ENCODE results near the gene ADAP1. TPM values are rescaled to one million over a fixed set of nuclear protein-coding genes. Genes with fewer than 3 reads are reported as not detected.

Gene ADAP1
- total RNA-seq, 1 experiment from 2014 or later = 34.0 TPM

GRCh38 chr7:889391-889790, 65.1 kb downstream of the ADAP1 start:
- Histone ChIP-seq H3K36me3 (ENCODE audit: control insufficient read depth in 1 of 2, insufficient read depth in 2 of 2, low read length in 2 of 2) (peaks cover 4 to 19% of the 10 kb centered on the region in 2 experiments; a peak in 3 of 4 replicates), H3K9me3 (ENCODE audit: control insufficient read depth in 1 of 2, insufficient read depth in 1 of 2, low read depth in 1 of 2, low read length in 2 of 2) (no peaks in the 10 kb centered on the region), H3K9ac (ENCODE audit: low read length) (no peak overlapping the region), H3K4me3 (replicated peaks in 1 of 2; ENCODE audit: low read depth in 1 of 2, low read length in 2 of 2) (no peak overlapping the region), H4K20me1 (ENCODE audit: insufficient read depth) (no peaks in the 10 kb centered on the region), H3K27ac (ENCODE audit: low read depth, low read length) (no peak overlapping the region), H3K79me2 (ENCODE audit: insufficient read depth, low read length) (peaks cover 52% of the 10 kb centered on the region), H2AFZ (ENCODE audit: low read depth, low read length, poor library complexity, severe bottlenecking) (no peak overlapping the region), H3K4me1 (ENCODE audit: control insufficient read depth in 1 of 2, insufficient read depth in 2 of 2, low read length in 2 of 2) (no peaks in the 10 kb centered on the region), H3K27me3 (ENCODE audit: insufficient read depth, low read length) (no peaks in the 10 kb centered on the region), H3K9me2 (ENCODE audit: insufficient read depth) (no peaks in the 10 kb centered on the region), H3K4me2 (ENCODE audit: low read length) (no peak overlapping the region)
- no peak for DNase-seq (ENCODE audit: low read depth, low spot score)
- TF ChIP-seq FOSL1 (IDR thresholded peaks at IDR 0.05; ENCODE audit: low read depth) = no peak
- TF ChIP-seq SRF (IDR thresholded peaks at IDR 0.05; ENCODE audit: low read depth) = no peak
- no peak for TF ChIP-seq ZFX (IDR thresholded peaks at IDR 0.05)
- no peak for TF ChIP-seq YY1 (IDR thresholded peaks at IDR 0.05; ENCODE audit: extremely low read depth, insufficient replicate concordance, low read depth, low read length)
- TF ChIP-seq RAD21 (IDR thresholded peaks at IDR 0.05; ENCODE audit: low read depth) = no peak
- no peak for TF ChIP-seq EZH2 (IDR thresholded peaks at IDR 0.05)
- TF ChIP-seq JUND (IDR thresholded peaks at IDR 0.05) = no peak
- no peak for TF ChIP-seq MAX (IDR thresholded peaks at IDR 0.05)
- TF ChIP-seq CBX3 (IDR thresholded peaks at IDR 0.05; ENCODE audit: low read depth) = no peak
- TF ChIP-seq ATF3 (IDR thresholded peaks at IDR 0.05) = no peak
- TF ChIP-seq REST (IDR thresholded peaks at IDR 0.05; ENCODE audit: low read depth) = no peak
- TF ChIP-seq SIN3A (IDR thresholded peaks at IDR 0.05; ENCODE audit: low read depth) = no peak
- ATAC-seq = no peak
- POLR2A ChIA-PET = no interaction called here
- intact Hi-C loops (cut with micrococcal nuclease) = no loop called here
- no TSS peak for BruUV-seq (replicated peaks)
- CTCF ChIA-PET = no interaction called here
- RAD21 ChIA-PET (ENCODE audit: low non-redundant PET in 1 of 2, low total read pairs in 2 of 2, uncharacterized antibody in 2 of 2, unreplicated experiment in 2 of 2) = no interaction called here
